HG03521 (cell line): ENCODE results near the gene HNRNPA2B1.
A peak's percentile ranks its signal among the peaks of the same experiment; 100 is the strongest.
"Not testable (repeated sequence)": the region's sequence is repeated elsewhere in the genome, so short reads cannot be mapped to it uniquely, and the experiment has no call there.

Experiments
- ATAC-seq: cut with Tn5 transposase; IDR thresholded peaks from one replicate; pipeline ENCODE4 v1.9.1; 2021; ENCODE audit warnings: mild to moderate bottlenecking, moderate library complexity; ENCODE audit not compliant: unreplicated experiment

The HNRNPA2B1 gene

DNA sequence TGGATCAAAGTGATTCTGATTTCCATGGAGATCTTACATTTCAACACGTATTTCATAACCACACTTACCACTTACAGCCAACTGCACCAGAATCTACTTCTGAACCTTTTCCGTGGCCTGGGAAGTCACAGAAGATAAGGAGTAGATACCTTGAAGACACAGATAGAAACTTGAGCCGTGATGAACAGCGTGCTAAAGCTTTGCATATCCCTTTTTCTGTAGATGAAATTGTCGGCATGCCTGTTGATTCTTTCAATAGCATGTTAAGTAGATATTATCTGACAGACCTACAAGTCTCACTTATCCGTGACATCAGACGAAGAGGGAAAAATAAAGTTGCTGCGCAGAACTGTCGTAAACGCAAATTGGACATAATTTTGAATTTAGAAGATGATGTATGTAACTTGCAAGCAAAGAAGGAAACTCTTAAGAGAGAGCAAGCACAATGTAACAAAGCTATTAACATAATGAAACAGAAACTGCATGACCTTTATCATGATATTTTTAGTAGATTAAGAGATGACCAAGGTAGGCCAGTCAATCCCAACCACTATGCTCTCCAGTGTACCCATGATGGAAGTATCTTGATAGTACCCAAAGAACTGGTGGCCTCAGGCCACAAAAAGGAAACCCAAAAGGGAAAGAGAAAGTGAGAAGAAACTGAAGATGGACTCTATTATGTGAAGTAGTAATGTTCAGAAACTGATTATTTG, 15.3 kb downstream of the HNRNPA2B1 start:
- peak; percentile 46 for ATAC-seq

- ATAC-seq: not testable (repeated sequence)
These were observed 16.1 kb downstream of the HNRNPA2B1 start for GRCh38 chr7:26184281-26185101.

DNA sequence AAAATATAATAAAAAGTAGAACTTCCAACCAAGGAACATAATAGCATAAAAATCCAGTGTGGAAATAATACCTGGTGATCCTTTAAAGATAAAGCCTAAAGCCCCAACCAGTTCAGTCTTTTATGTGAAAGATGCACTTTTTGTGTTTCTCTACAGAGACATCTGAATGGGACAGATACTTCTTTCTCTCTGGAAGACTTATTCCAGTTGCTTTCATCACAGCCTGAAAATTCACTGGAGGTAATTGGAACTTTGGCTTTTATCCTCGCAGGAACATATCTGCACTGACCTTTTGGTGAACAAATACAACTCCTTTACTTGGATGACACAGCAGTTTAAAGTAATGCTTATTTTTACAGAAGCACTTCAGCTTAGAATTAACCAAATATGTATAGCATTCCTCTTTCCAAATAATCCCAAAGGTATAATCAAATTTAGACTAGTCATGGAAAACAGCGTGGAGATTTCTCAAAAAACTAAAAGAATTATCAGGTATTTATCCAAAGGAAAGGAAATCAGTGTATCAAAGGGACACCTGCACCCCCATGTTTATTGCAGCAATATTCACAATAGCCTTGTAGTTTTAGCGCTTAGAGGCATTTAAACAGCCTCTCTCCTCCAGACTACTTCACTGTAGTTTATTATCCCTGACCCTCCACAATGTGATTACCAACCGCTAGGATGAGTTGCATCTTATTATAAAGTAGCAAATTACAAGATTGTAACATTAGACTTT, 16.8 kb downstream of the HNRNPA2B1 start:
- ATAC-seq: no peak

DNA sequence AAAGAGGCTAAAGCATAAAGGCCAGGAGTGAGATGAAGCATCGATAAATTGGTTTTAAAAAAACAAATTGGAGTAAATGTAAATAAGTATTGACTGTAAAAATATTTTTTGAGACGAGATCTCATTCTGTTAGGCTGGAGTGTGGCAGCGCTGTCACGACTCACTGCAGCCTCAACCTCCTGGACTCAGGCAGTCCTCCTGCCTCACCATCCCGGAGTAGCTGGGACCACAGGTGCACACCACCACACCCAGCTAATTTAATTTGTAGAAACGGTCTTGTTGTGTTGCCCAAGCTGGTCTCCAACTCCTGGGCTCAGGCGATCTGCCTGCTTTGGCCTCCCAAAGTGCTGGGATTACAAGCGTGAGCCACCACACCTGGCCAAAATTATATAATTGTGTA, 17.8 kb downstream of the HNRNPA2B1 start:
- no peak for ATAC-seq

GRCh38 chr7:26182283-26182682, 18.3 kb downstream of the HNRNPA2B1 start:
- ATAC-seq: no peak

GRCh38 chr7:26181474-26182227, 18.9 kb downstream of the HNRNPA2B1 start:
- no peak for ATAC-seq

DNA sequence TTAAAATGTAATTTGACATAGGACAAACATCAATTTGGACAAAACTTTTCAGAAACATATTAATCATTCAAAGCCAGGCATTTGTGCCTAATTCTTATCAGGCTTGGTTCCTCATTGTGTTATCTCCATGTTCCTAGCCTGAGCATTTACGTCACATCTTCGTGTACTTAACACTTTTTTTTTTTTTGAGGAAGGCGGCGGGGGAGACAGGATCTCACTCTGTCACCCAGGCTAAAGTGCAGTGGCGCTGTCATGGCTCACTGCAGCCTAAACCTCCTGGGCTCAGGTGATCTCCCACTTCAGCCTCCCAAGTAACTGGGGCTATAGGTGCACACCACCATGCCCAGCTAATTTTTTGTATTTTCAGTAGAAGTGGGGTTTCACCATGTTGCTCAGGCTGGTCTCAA, 19.8 kb downstream of the HNRNPA2B1 start:
- ATAC-seq: no peak

GRCh38 chr7:26179826-26180497, 20.6 kb downstream of the HNRNPA2B1 start:
- ATAC-seq: no peak

DNA sequence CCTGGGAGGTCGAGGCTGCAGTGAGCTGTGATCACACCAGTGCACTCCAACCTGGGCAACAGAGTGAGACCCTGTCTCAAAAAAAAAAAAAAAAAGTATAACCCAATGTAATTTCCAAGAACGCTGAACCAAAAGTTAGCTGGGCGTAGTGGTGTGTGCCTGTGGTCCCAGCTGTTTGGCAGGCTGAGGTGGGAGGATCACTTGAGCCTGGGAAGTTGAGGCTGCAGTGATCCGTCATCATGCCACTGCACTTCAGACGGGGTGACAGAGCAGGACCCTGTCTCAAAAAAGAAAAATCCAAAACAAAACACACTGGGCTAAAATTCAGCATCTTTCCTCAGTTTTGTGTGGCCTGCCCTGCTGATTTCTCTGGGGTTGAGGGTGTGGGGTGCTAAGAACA, 21.1 kb downstream of the HNRNPA2B1 start:
- no peak for ATAC-seq

- no peak for ATAC-seq
These were observed 22.1 kb downstream of the HNRNPA2B1 start for GRCh38 chr7:26178272-26178960.

DNA sequence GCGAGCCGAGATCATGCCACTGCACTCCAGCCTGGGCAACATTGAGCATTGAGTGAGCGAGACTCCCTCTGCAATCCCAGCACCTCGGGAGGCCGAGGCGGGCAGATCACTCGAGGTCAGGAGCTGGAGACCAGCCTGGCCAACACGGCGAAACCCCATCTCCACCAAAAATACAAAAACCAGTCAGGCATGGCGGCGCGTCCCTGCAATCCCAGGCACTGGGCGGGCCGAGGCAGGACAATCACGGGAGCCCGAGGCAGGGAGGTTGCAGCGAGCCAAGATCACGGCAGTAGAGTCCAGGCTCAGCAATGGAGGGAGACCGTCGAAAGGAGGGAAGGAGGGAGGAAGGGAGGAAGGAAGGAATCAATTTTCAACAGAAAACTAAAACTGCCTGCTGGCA, 23.3 kb downstream of the HNRNPA2B1 start:
- ATAC-seq: not testable (repeated sequence)

- ATAC-seq: not testable (repeated sequence)
These were observed 23.9 kb downstream of the HNRNPA2B1 start for GRCh38 chr7:26176696-26177095.

DNA sequence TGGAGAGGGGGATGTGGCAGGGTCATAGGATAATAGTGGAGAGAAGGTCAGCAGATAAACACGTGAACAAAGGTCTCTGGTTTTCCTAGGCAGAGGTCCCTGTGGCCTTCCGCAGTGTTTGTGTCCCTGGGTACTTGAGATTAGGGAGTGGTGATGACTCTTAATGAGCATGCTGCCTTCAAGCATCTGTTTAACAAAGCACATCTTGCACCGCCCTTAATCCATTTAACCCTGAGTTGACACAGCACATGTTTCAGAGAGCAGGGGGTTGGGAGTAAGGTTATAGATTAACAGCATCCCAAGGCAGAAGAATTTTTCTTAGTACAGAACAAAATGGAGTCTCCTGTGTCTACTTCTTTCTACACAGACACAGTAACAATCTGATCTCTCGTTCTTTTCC, 24.6 kb downstream of the HNRNPA2B1 start:
- ATAC-seq: not testable (repeated sequence)

DNA sequence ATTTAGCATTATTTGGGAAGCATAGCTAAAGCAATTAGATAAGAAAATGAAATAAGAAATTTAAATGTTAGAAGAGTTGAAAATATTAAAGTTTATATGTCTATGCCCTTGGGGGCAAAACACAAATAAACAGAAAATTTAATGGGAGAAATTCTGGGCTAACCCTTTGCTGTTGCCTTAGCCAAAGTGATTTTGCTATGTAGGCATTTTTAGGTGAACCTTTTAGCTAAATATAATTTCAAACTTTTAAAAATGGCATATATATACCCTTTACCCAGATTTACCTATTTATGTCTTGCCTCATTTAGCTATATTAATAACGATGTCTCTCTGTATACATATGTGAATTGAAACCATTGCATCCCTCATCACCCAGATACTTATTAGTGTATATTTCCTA, 28.5 kb downstream of the HNRNPA2B1 start:
- no peak for ATAC-seq

DNA sequence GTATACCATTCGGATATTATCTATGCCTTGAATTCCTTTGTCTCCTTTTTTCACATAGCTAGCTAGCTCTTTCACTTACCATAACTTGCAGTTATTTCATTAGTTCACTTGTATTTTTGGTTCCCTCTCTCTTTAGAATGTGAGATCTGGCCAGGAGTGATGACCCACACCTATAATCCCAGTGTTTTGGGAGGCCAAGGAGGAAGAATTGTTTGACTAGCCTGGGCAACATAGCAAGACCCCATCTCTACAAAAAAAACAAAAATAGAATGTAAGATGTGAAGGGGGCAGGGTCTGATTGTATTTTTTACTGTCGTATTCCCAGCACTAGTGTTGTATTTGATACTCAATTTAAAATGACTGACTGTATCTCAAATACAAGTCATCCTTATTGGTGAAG, 28.9 kb downstream of the HNRNPA2B1 start:
- ATAC-seq: no peak

DNA sequence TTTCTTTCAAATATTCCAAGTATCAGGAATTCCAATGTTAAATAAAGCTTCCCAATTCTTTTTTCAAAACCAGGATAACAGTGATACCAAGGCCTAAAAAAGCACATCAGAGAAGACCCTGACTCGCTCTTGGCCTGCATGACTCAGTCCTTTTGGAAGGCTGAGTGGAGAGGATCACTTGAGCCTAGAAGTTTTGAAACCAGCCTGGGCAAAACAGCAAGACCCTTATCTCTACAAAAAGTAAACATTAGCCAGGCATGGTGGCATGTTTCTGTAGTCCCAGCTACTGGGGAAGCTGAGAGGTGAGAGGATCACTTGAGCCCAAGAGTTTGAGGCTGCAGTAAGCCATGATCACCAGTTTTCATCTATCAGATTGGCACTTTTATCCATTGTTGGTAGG, 29.9 kb downstream of the HNRNPA2B1 start:
- ATAC-seq: no peak

DNA sequence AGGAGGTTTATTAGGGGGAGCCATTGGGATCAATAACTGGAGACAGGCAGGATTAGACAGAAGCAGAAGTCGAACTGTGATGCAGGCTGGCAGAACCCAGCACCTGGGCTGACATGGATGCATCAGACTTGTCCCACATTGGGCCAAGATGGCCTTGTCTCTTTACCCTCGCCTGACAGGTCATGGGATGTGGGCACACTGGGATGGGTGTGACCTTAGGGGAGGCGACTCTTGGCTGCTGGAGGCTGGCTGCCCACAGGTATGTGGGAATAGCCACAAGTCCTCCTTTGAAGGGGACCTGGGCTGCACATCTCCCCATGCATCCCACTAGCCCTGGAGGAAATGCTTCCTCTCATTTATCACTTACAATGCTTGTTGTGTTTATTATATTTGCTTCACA, 31.3 kb downstream of the HNRNPA2B1 start:
- no peak for ATAC-seq

- ATAC-seq: no peak
These were observed 32.0 kb downstream of the HNRNPA2B1 start for GRCh38 chr7:26168458-26169023.

DNA sequence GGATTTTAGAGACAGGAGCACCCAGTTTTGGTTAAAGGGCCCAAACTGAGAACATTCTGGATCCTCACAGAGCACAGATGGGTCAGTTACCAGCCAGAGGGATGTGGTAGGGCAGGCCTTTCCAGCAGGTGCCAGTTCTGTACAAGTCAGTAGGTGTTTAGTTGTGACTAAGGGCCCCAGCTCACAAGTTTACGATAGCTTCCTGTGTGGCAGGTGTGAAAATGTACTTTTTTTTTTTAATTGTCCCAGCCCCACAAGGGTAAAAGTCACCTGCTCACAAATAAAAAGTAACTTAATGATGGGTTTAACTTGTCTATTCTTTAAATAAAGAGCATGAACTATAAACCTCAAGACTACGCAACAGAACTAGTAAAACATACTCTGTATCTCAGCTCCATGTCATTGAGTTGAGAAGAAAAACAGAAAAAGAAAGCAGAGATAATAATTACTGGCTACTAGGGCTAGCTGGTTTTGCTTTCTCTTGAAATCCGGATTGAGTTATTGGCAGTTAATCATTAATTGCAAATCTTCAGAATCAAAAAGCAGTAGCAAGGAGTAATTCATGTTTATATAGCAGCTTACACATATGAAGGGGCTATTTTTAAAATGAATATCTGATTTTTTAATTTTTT, 33.1 kb downstream of the HNRNPA2B1 start:
- peak; percentile 55 for ATAC-seq
